GM18907 (cell line): ENCODE measurements around the gene NHP2.

Experiments used
- ATAC-seq: cut with Tn5 transposase; IDR thresholded peaks from one replicate; pipeline ENCODE4 v1.9.1; 2021; ENCODE audit warnings: mild to moderate bottlenecking, moderate library complexity; ENCODE audit not compliant: unreplicated experiment

The NHP2 gene

GRCh38 chr5:178116143-178116885 lies 37.4 kb downstream of the NHP2 start:
- peak; percentile 47 for ATAC-seq

GRCh38 chr5:178115814-178116142 lies 37.9 kb downstream of the NHP2 start:
- ATAC-seq, result no peak

- ATAC-seq, result no peak
These were observed 38.4 kb downstream of the NHP2 start for GRCh38 chr5:178115136-178115813.

GRCh38 chr5:178114325-178115135 lies 39.2 kb downstream of the NHP2 start:
- ATAC-seq, result peak; percentile 13

GRCh38 chr5:178113841-178114324 lies 39.8 kb downstream of the NHP2 start:
- ATAC-seq, result peak; percentile 14

GRCh38 chr5:178113141-178113787 lies 40.4 kb downstream of the NHP2 start, which contains the start of gene N4BP3:
TSS of gene N4BP3 (plus strand) at chr5:178113532. CDS start at chr5:178119584, 6,052 bp downstream.
- ATAC-seq, result peak; percentile 51

- ATAC-seq, result no peak
These were observed 41.1 kb downstream of the NHP2 start for GRCh38 chr5:178112545-178112944.

GRCh38 chr5:178111925-178112324 lies 41.8 kb downstream of the NHP2 start:
- ATAC-seq, result no peak

- ATAC-seq, result no peak
These were observed 43.2 kb downstream of the NHP2 start for GRCh38 chr5:178110511-178110910.

GRCh38 chr5:178108966-178109365 lies 44.7 kb downstream of the NHP2 start:
- no peak for ATAC-seq

GRCh38 chr5:178108446-178108845 lies 45.2 kb downstream of the NHP2 start:
- no peak for ATAC-seq

GRCh38 chr5:178107756-178108310 lies 45.9 kb downstream of the NHP2 start:
- ATAC-seq, result no peak

GRCh38 chr5:178106556-178107239 lies 47.0 kb downstream of the NHP2 start:
- ATAC-seq, result no peak

- no peak for ATAC-seq
These were observed 47.6 kb downstream of the NHP2 start for GRCh38 chr5:178106086-178106485.

- ATAC-seq, result no peak
These were observed 49.2 kb downstream of the NHP2 start for GRCh38 chr5:178104492-178104891.

GRCh38 chr5:178103612-178104011 lies 50.1 kb downstream of the NHP2 start:
- no peak for ATAC-seq
